ENCODE measurements around the gene TPH2.

- TF ChIP-seq, protein P1, sequence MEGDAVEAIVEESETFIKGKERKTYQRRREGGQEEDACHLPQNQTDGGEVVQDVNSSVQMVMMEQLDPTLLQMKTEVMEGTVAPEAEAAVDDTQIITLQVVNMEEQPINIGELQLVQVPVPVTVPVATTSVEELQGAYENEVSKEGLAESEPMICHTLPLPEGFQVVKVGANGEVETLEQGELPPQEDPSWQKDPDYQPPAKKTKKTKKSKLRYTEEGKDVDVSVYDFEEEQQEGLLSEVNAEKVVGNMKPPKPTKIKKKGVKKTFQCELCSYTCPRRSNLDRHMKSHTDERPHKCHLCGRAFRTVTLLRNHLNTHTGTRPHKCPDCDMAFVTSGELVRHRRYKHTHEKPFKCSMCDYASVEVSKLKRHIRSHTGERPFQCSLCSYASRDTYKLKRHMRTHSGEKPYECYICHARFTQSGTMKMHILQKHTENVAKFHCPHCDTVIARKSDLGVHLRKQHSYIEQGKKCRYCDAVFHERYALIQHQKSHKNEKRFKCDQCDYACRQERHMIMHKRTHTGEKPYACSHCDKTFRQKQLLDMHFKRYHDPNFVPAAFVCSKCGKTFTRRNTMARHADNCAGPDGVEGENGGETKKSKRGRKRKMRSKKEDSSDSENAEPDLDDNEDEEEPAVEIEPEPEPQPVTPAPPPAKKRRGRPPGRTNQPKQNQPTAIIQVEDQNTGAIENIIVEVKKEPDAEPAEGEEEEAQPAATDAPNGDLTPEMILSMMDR (IDR thresholded peaks at IDR 0.05), result no peak
- TF ChIP-seq POLR2A (IDR thresholded peaks at IDR 0.05), result no peak
Observed at GRCh38 chr12:71954861-71955260, 16.2 kb downstream of the TPH2 start.
